HG03521 (cell line): Measurements from ENCODE around the gene TFF1.

Source experiments
- ATAC-seq: cut with Tn5 transposase; IDR thresholded peaks from one replicate; pipeline ENCODE4 v1.9.1; 2021; ENCODE audit warnings: mild to moderate bottlenecking, moderate library complexity; ENCODE audit not compliant: unreplicated experiment

TFF1 gene

GRCh38 chr21:42400525-42400924 is 34.2 kb upstream of the TFF1 start:
- ATAC-seq, result no peak

GRCh38 chr21:42398436-42399028 is 32.2 kb upstream of the TFF1 start:
- ATAC-seq, result no peak

- ATAC-seq, result no peak
Observed at GRCh38 chr21:42397746-42398394, 31.5 kb upstream of the TFF1 start.

GRCh38 chr21:42396799-42397745 is 30.7 kb upstream of the TFF1 start:
- no peak for ATAC-seq

GRCh38 chr21:42395905-42396651 is 29.7 kb upstream of the TFF1 start, which contains the start of gene TMPRSS3:
Gene TMPRSS3, minus strand, starts transcription at chr21:42396052. Its CDS starts 635 bp downstream, at chr21:42395417.
- ATAC-seq, result no peak

- ATAC-seq, result no peak
Observed at GRCh38 chr21:42395302-42395701, 29.0 kb upstream of the TFF1 start.

GRCh38 chr21:42393443-42393950 is 27.2 kb upstream of the TFF1 start:
- no peak for ATAC-seq

GRCh38 chr21:42392731-42393442 is 26.6 kb upstream of the TFF1 start:
- ATAC-seq, result no peak

- no peak for ATAC-seq
Observed at GRCh38 chr21:42391297-42391696, 25.0 kb upstream of the TFF1 start.

GRCh38 chr21:42390696-42391095 is 24.4 kb upstream of the TFF1 start:
- no peak for ATAC-seq

- ATAC-seq, result no peak
Observed at GRCh38 chr21:42390193-42390592, 23.9 kb upstream of the TFF1 start.

- no peak for ATAC-seq
Observed at GRCh38 chr21:42389449-42389835, 23.1 kb upstream of the TFF1 start.

- ATAC-seq, result no peak
Observed at GRCh38 chr21:42388740-42389448, 22.6 kb upstream of the TFF1 start.

- no peak for ATAC-seq
Observed at GRCh38 chr21:42387843-42388340, 21.6 kb upstream of the TFF1 start.

GRCh38 chr21:42387164-42387563 is 20.8 kb upstream of the TFF1 start:
- ATAC-seq, result no peak

GRCh38 chr21:42386034-42386591 is 19.8 kb upstream of the TFF1 start:
- ATAC-seq, result no peak

GRCh38 chr21:42385619-42386018 is 19.3 kb upstream of the TFF1 start:
- ATAC-seq, result no peak

GRCh38 chr21:42384989-42385388 is 18.7 kb upstream of the TFF1 start:
- no peak for ATAC-seq
